ENCODE measurements around the gene KCNK15. TPM values are rescaled to one million over a fixed set of nuclear protein-coding genes. Genes with fewer than 3 reads are reported as not detected.
"Not testable (repeated sequence)": the region's sequence is repeated elsewhere in the genome, so short reads cannot be mapped to it uniquely, and the experiment has no call there.

The KCNK15 gene
- total and polyA plus RNA-seq, 12 donors, result 0.13 to 0.82 (median 0.38) TPM

- peaks cover 0 to 3% (median 0%) of the 10 kb centered on the region in 7 donors for H3K27me3 ChIP-seq
- 42 to 43% methylated on average over 3 of the region's 3 CpGs for WGBS, 2 donors
- ATAC-seq, result peak in 6 of 8 donors; percentile 26 to 83 (median 69)
These were observed 15.8 kb downstream of the KCNK15 start for GRCh38 chr20:44761423-44761822.

GRCh38 chr20:44762466-44763140, 16.9 kb downstream of the KCNK15 start:
- Histone ChIP-seq H3K27me3 (peaks cover 0 to 14% (median 5%) of the 10 kb centered on the region in 7 donors), H3K4me3 (no peak overlapping the region), H3K27ac (peak overlapping the region; percentile 34 to 94 (median 84)), H3K4me1 (peaks cover 3 to 26% (median 12%) of the 10 kb centered on the region in 9 donors), H3K36me3 (no peaks in the 10 kb centered on the region), H3K9me3 (no peaks in the 10 kb centered on the region)
- peak in 1 of 2 donors; percentile 63 for DNase-seq
- intact Hi-C loops (cut with DNase I), result no loop called here
- peak; percentile 55 to 96 (median 86) for ATAC-seq
- TF ChIP-seq CTCF (IDR thresholded peaks at IDR 0.05), result peak in 1 of 9 donors; percentile 14
- WGBS, 2 donors, result 53 to 54% methylated on average over 10 of the region's 10 CpGs

More at GRCh38 chr20:44761423-44761822, 15.8 kb downstream of the KCNK15 start:
- peaks cover 3 to 26% (median 12%) of the 10 kb centered on the region in 9 donors for H3K4me1 ChIP-seq
- H3K27ac ChIP-seq, result peak overlapping the region in 9 of 10 donors; percentile 34 to 94 (median 84)
- H3K36me3 ChIP-seq, result no peaks in the 10 kb centered on the region
- H3K9me3 ChIP-seq, result no peaks in the 10 kb centered on the region
- intact Hi-C loops (cut with DNase I), result no loop called here
- no peak for TF ChIP-seq CTCF (IDR thresholded peaks at IDR 0.05)
- DNase-seq, result no peak
- no peak overlapping the region for H3K4me3 ChIP-seq

GRCh38 chr20:44763798-44764197, 18.1 kb downstream of the KCNK15 start:
- DNase-seq; intact Hi-C loops (cut with DNase I); H3K4me3 ChIP-seq; H3K9me3 ChIP-seq; H3K27ac ChIP-seq; ATAC-seq; H3K36me3 ChIP-seq: not testable (repeated sequence)
- peaks cover 0 to 14% (median 6%) of the 10 kb centered on the region in 7 donors for H3K27me3 ChIP-seq
- H3K4me1 ChIP-seq, result peaks cover 3 to 26% (median 12%) of the 10 kb centered on the region in 9 donors
- 86 to 94% methylated on average over 3 of the region's 3 CpGs for WGBS, 2 donors

GRCh38 chr20:44765091-44765490, 19.4 kb downstream of the KCNK15 start:
- no peak for TF ChIP-seq CTCF (IDR thresholded peaks at IDR 0.05)
- intact Hi-C loops (cut with DNase I), result no loop called here
- H3K4me3 ChIP-seq, result no peak overlapping the region
- 67 to 68% methylated on average over 4 of the region's 4 CpGs for WGBS, 2 donors
- ATAC-seq (no peak), DNase-seq (no peak)
- H3K36me3 ChIP-seq, result no peaks in the 10 kb centered on the region
- H3K9me3 ChIP-seq, result no peaks in the 10 kb centered on the region
- peaks cover 3 to 26% (median 12%) of the 10 kb centered on the region in 9 donors for H3K4me1 ChIP-seq
- no peak overlapping the region for H3K27ac ChIP-seq
- H3K27me3 ChIP-seq, result peaks cover 0 to 14% (median 6%) of the 10 kb centered on the region in 7 donors
